Effector memory CD8-positive, alpha-beta T cell (primary cell): Measurements from ENCODE around the gene SLC26A3.

Experiments used
- ATAC-seq: fragments of 150-1000 bp; cut with Tn5 transposase; replicated peaks from 2 replicates; pipeline ENCODE4 v1.10.0; 2021; ENCODE audit warnings: mild to moderate bottlenecking, moderate library complexity
- DNase-seq, 3 experiments: peaks; one replicate each; pipeline ENCODE4 v3.0.0; 2021
- H3K27ac Mint-ChIP-seq, 2 donors: one replicate each; pipeline ENCODE4 v1.8.0; 2022; ENCODE audit warnings: mild to moderate bottlenecking in 2 of 2, mixed read lengths in 2 of 2, moderate library complexity in 2 of 2
- H3K27me3 Mint-ChIP-seq, 2 donors: one replicate each; pipeline ENCODE4 v1.8.0; 2022; ENCODE audit warnings: mixed read lengths in 2 of 2
- H3K36me3 Mint-ChIP-seq: one replicate; pipeline ENCODE4 v1.8.0; 2022; ENCODE audit warnings: mild to moderate bottlenecking, moderate library complexity, mixed read lengths; ENCODE audit not compliant: insufficient read depth
- H3K4me1 Mint-ChIP-seq, 2 donors: one replicate each; pipeline ENCODE4 v1.8.0; 2022; ENCODE audit warnings: low read depth in 2 of 2, mixed read lengths in 2 of 2
- H3K4me3 Mint-ChIP-seq, 2 donors: one replicate each; pipeline ENCODE4 v1.8.0; 2022; ENCODE audit warnings: mild to moderate bottlenecking in 2 of 2, mixed read lengths in 2 of 2, moderate library complexity in 2 of 2
- H3K9me3 Mint-ChIP-seq, 2 donors: one replicate each; pipeline ENCODE4 v1.8.0; 2022; ENCODE audit warnings: mixed read lengths in 2 of 2

Gene SLC26A3

GRCh38 chr7:107723255-107723654 lies 79.8 kb downstream of the SLC26A3 start:
- DNase-seq (no peak), ATAC-seq (no peak)
- no peaks in the 10 kb centered on the region for H3K4me1 Mint-ChIP-seq
- no peaks in the 10 kb centered on the region for H3K36me3 Mint-ChIP-seq
- peaks cover 19 to 24% of the 10 kb centered on the region in 2 donors for H3K27me3 Mint-ChIP-seq
- no peaks in the 10 kb centered on the region for H3K9me3 Mint-ChIP-seq
- no peak overlapping the region for H3K27ac Mint-ChIP-seq
- no peak overlapping the region for H3K4me3 Mint-ChIP-seq

GRCh38 chr7:107721286-107721685 lies 81.7 kb downstream of the SLC26A3 start:
- ATAC-seq (no peak), DNase-seq (no peak)
- Mint-ChIP-seq H3K9me3 (no peaks in the 10 kb centered on the region), H3K36me3 (no peaks in the 10 kb centered on the region), H3K4me1 (no peaks in the 10 kb centered on the region), H3K4me3 (no peak overlapping the region), H3K27me3 (peaks cover under 1 to 12% of the 10 kb centered on the region in 2 donors), H3K27ac (no peak overlapping the region)

- Mint-ChIP-seq H3K27ac (no peak overlapping the region), H3K9me3 (no peaks in the 10 kb centered on the region), H3K36me3 (no peaks in the 10 kb centered on the region), H3K4me1 (no peaks in the 10 kb centered on the region), H3K27me3 (peaks cover 0 to 12% of the 10 kb centered on the region in 2 donors), H3K4me3 (no peak overlapping the region)
- DNase-seq (no peak), ATAC-seq (no peak)
Measured at GRCh38 chr7:107718456-107719193, 84.4 kb downstream of the SLC26A3 start.

- ATAC-seq (no peak), DNase-seq (no peak)
- H3K4me1 Mint-ChIP-seq: no peaks in the 10 kb centered on the region
- no peak overlapping the region for H3K4me3 Mint-ChIP-seq
- no peaks in the 10 kb centered on the region for H3K9me3 Mint-ChIP-seq
- peaks cover 9 to 25% of the 10 kb centered on the region in 2 donors for H3K27me3 Mint-ChIP-seq
- no peak overlapping the region for H3K27ac Mint-ChIP-seq
- no peaks in the 10 kb centered on the region for H3K36me3 Mint-ChIP-seq
Measured at GRCh38 chr7:107715531-107715930, 87.5 kb downstream of the SLC26A3 start.
